MCF 10A (cell line): ENCODE data around the gene PCGF1. TPM values are rescaled to one million over a fixed set of nuclear protein-coding genes. Genes with fewer than 3 reads are reported as not detected.

ENCODE experiments used
- BruUV-seq: library from RNA; stranded (reverse); fragments of 400-500 nt; replicated peaks from 2 replicates; lab custom pipeline; 2021; lab: Mats Ljungman, UMichigan
- CTCF ChIA-PET: fragments of 300-600 bp; sonication (Branson Sonifier 250); formaldehyde crosslinking; extraction: SDS; loops from one replicate; lab custom pipeline; 2021; ENCODE audit warnings: antibody characterized with exemption, inconsistent platforms; lab: Yijun Ruan, JAX
- POLR2A ChIA-PET: fragments of 300-600, 350-650 bp; sonication (Branson Sonifier 250); formaldehyde crosslinking; extraction: SDS; loops from one replicate; lab custom pipeline; 2020; ENCODE audit warnings: antibody characterized with exemption, inconsistent platforms; lab: Yijun Ruan, JAX
- DNase-seq: peaks from one replicate; pipeline ENCODE4 v3.0.0-alpha.2; 2018; ENCODE audit not compliant: unreplicated experiment
- H3K27ac Mint-ChIP-seq: one replicate; pipeline ENCODE4 v1.8.0; 2022; ENCODE audit warnings: mild to moderate bottlenecking, low read depth, mixed read lengths; ENCODE audit not compliant: unreplicated experiment
- H3K27me3 Mint-ChIP-seq: one replicate; pipeline ENCODE4 v1.8.0; 2022; ENCODE audit warnings: mixed read lengths; ENCODE audit not compliant: insufficient read depth, unreplicated experiment
- H3K36me3 Mint-ChIP-seq: one replicate; pipeline ENCODE4 v1.8.0; 2022; ENCODE audit warnings: mild to moderate bottlenecking, moderate library complexity, mixed read lengths; ENCODE audit not compliant: insufficient read depth, unreplicated experiment
- H3K4me1 Mint-ChIP-seq: one replicate; pipeline ENCODE4 v1.8.0; 2022; ENCODE audit warnings: mixed read lengths; ENCODE audit not compliant: insufficient read depth, unreplicated experiment
- H3K4me3 Mint-ChIP-seq: one replicate; pipeline ENCODE4 v1.8.0; 2022; ENCODE audit warnings: mild to moderate bottlenecking, moderate library complexity, mixed read lengths; ENCODE audit not compliant: unreplicated experiment
- H3K9me3 Mint-ChIP-seq: one replicate; pipeline ENCODE4 v1.8.0; 2022; ENCODE audit warnings: mixed read lengths; ENCODE audit not compliant: unreplicated experiment
- CTCF ChIP-seq: fragments of 200-600 bp; IDR thresholded peaks from one replicate; pipeline ENCODE4 v1.8.0; 2022; ENCODE audit warnings: antibody characterized with exemption, mild to moderate bottlenecking; ENCODE audit not compliant: unreplicated experiment
- intact Hi-C: fragments of 100-400 bp; cut with micrococcal nuclease; formaldehyde crosslinking; loops from 2 replicates; pipeline ENCODE4 v1.14.1; 2022
- total RNA-seq: library from RNA; stranded (reverse); gene quantifications from 2 replicates; pipeline ENCODE4 v1.2.3, GENCODE V29; 2022

The PCGF1 gene
- total RNA-seq, 1 experiment from 2014 or later = 41.6 TPM

GRCh38 chr2:74538881-74539339 lies 31.4 kb upstream of the PCGF1 start:
- Mint-ChIP-seq H3K4me1 (peaks cover 6% of the 10 kb centered on the region), H3K27ac (no peak overlapping the region), H3K36me3 (no peaks in the 10 kb centered on the region), H3K9me3 (no peaks in the 10 kb centered on the region), H3K27me3 (no peaks in the 10 kb centered on the region), H3K4me3 (no peak overlapping the region)
- POLR2A ChIA-PET = interaction anchor here (0.8 to 1.2 kb wide), 3 partner anchors 10 to 1137 kb away, joined by 4 to 5 read pairs (median 4); partner anchors contain the start of genes AUP1 and HTRA2
- TF ChIP-seq CTCF = no peak
- intact Hi-C loops = no loop called here
- DNase-seq = no peak
- CTCF ChIA-PET = interaction anchor here (0.5 to 1.0 kb wide), 3 partner anchors 10 to 55 kb away, joined by 3 to 4 read pairs (median 3); no protein-coding TSS in a partner anchor
- BruUV-seq = no TSS peak

- no TSS peak for BruUV-seq
- ChIA-PET CTCF (no interaction called here), POLR2A (interaction anchor here (0.7 kb wide), 1 partner anchor 54 kb away, joined by 3 read pairs; the partner anchor contains the start of genes CCDC142 and TTC31)
- H3K9me3 Mint-ChIP-seq = no peaks in the 10 kb centered on the region
- DNase-seq = peak; percentile 33
- no peak for TF ChIP-seq CTCF
- H3K4me1 Mint-ChIP-seq = peaks cover 8% of the 10 kb centered on the region
- peak overlapping the region; percentile 49 for H3K27ac Mint-ChIP-seq
- no peak overlapping the region for H3K4me3 Mint-ChIP-seq
- intact Hi-C loops = no loop called here
- no peaks in the 10 kb centered on the region for H3K27me3 Mint-ChIP-seq
- no peaks in the 10 kb centered on the region for H3K36me3 Mint-ChIP-seq
Observed at GRCh38 chr2:74537140-74537539, 29.6 kb upstream of the PCGF1 start.

GRCh38 chr2:74536166-74536950 lies 28.9 kb upstream of the PCGF1 start:
- TF ChIP-seq CTCF = no peak
- intact Hi-C loops = no loop called here
- H3K36me3 Mint-ChIP-seq = no peaks in the 10 kb centered on the region
- peak overlapping the region; percentile 49 for H3K27ac Mint-ChIP-seq
- no peaks in the 10 kb centered on the region for H3K27me3 Mint-ChIP-seq
- ChIA-PET CTCF (interaction anchor here (0.6 to 0.9 kb wide), 2 partner anchors 53 to 381 kb away, joined by 4 read pairs; partner anchors contain the start of genes CCDC142 and TTC31), POLR2A (no interaction called here)
- H3K9me3 Mint-ChIP-seq = no peaks in the 10 kb centered on the region
- peaks cover 13% of the 10 kb centered on the region for H3K4me1 Mint-ChIP-seq
- no peak for DNase-seq
- no TSS peak for BruUV-seq
- no peak overlapping the region for H3K4me3 Mint-ChIP-seq

GRCh38 chr2:74535440-74535965 lies 28.0 kb upstream of the PCGF1 start:
- no peaks in the 10 kb centered on the region for H3K27me3 Mint-ChIP-seq
- H3K27ac Mint-ChIP-seq = no peak overlapping the region
- DNase-seq = no peak
- ChIA-PET POLR2A (no interaction called here), CTCF (interaction anchor here (0.6 to 0.9 kb wide), 2 partner anchors 52 to 382 kb away, joined by 4 read pairs; partner anchors contain the start of genes CCDC142 and TTC31)
- H3K4me1 Mint-ChIP-seq = peaks cover 18% of the 10 kb centered on the region
- no peak overlapping the region for H3K4me3 Mint-ChIP-seq
- no TSS peak for BruUV-seq
- intact Hi-C loops = no loop called here
- no peaks in the 10 kb centered on the region for H3K9me3 Mint-ChIP-seq
- H3K36me3 Mint-ChIP-seq = no peaks in the 10 kb centered on the region
- no peak for TF ChIP-seq CTCF
